NCI-H226 (cell line): ENCODE results near the gene KIF3C.
"Not testable (repeated sequence)": the region's sequence is repeated elsewhere in the genome, so short reads cannot be mapped to it uniquely, and the experiment has no call there.

Experiments used
- DNase-seq: peaks from one replicate; pipeline ENCODE4 v3.0.0-alpha.2; 2015

KIF3C gene

DNA sequence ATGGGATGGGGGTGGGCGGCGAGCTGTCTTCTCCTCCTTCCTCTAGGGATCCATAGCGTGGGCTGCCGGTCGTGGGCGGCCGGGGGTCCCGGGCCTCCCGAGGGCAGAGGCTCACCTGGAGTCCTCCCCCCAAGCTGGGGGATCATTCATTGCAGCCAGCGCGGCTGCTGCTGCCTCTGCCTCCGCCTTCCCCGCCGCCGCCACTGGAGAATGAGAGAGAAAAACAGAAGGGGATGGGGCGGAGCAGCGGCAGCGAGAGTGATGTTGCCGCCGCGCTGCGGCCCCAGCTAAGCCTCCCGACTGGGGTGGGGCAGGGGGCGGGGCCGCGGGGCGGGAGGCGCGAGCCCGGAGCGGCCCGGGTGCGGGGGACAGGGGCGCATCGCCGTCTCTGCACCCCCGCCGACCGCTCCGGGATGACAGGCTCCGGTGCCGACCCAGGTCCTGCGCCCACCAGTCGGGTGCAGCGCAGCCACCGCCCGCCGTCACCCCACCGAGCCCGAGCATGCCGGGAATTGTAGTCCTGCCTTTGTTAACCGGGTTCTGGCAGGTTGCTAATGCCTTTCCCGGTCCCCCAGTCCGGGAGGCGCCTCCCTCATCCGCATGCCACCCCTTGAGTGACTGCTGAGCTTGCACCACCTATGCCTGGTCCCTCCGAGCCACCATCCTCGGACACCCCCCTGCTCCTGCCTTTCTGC, at the start of gene KIF3C:
Gene KIF3C (minus strand): TSS at position 225 of the 695 bp plus-strand sequence. CDS start 580 bp downstream, outside the sequence.
- peak; percentile 63 for DNase-seq

DNA sequence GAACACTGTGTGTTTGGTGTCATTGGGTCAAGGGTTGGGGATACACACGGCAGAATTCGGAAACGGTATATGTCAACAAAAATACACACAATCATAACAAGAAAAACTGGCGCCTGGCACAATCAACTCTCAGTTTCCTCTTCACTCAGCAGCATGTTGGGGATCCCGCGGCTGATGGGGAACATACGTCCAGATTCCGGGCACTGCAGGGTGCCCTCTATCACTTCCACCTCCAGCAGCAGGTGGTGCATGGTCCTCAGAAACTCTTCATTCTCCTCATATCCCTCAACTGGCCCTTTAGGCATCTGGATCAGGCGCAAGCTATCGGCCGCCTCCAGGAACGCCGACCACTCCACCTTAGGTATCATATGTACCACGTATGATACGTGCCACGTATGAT, 45.8 kb upstream of the KIF3C start:
- not testable (repeated sequence) for DNase-seq

DNA sequence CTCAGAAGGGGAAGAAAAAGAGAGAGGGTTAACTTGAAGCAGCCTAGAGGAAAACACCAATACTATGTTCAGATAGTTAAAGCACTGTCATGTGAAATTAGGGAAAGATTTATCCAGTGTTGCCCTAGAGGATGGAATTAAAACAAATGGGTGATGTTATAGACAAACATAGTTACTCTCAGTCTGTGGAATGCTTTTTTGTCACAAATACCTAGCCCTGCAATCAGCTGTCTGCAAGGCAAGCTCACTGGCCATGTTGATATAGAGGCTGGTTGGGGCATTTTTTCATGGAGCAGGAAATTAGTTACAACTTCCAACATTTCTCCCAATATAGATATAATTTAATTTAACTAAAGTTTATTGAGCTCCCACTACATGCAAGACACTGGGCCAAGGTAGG, 43.2 kb upstream of the KIF3C start:
- no peak for DNase-seq

DNA sequence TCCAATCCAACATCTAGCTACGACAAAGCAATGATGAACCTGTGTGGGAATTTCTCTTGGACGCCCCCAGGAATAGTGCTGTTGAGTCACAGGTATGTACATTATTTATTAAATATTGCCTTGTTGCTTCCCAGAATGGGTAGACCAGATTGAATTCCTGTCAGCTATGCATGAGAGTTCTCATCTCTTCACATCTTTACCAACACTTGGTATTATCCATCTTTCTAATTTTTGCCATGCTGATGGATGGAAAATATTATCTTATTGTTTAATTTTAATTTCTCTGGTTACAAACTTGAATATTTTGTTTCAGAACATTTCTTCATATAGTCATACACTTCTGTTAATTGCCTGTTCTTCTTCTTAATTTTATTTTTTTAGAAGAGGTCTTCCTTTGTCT, 42.0 kb upstream of the KIF3C start:
- no peak for DNase-seq

DNA sequence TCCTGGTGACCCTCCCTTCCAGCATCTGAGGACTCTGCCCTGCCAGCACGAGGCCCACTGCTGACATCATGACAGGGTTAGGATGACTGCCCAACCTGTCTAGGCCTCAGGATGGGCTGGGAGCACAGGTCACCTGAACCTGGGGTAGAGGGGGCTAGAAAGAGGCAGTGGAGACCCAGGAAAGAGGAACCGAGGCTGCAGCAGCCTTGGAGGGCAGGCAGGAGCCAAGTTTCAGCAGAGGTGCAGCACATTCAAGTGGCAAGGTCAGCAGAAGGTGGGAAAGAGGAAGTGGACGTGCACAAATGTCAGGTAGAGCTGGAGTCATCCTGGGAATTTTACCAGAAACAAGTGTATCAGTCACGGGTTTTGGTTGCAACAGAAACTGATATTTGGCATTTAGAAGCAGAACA, 37.9 kb upstream of the KIF3C start:
- no peak for DNase-seq

DNA sequence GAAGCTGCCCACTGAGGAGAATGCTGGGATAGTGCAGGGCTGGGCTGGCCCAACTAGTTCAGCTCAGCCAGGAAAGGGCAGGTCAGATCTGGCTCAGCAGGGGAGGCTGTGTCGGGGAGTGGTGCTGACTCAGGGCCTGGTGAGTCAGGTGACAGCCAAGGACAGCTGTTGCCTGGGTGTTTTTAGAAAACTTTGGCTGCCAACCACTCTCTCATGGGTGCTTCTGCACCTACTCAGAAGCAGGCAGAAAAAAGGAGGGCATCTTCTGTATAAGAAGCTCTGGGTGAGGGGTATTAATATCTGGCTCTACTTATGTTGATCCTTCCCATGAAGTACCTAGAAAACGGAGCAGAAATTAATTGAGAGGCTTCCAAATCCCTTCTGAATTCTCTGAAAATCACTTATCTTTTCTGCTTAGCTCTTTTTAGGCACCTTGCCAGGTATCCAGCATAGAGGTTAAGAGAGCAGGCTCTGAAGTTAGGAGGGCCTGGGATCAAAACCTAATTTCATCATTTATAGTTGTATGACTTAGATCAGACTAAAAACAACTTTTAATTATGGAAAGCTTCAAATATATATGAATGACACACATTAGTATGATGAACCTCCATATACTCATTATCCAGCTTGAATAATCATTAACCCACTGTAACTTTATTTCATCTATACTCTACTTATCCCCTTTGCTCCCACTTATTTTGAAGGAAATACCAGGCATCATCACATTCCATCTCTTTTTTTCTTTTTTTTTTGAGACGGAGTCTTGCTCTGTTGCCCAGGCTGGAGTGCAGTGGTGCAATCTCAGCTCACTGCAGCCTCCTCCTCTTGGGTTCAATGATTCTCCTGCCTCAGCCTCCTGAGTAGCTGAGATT, 36.1 kb upstream of the KIF3C start:
- peak; percentile 95 for DNase-seq

DNA sequence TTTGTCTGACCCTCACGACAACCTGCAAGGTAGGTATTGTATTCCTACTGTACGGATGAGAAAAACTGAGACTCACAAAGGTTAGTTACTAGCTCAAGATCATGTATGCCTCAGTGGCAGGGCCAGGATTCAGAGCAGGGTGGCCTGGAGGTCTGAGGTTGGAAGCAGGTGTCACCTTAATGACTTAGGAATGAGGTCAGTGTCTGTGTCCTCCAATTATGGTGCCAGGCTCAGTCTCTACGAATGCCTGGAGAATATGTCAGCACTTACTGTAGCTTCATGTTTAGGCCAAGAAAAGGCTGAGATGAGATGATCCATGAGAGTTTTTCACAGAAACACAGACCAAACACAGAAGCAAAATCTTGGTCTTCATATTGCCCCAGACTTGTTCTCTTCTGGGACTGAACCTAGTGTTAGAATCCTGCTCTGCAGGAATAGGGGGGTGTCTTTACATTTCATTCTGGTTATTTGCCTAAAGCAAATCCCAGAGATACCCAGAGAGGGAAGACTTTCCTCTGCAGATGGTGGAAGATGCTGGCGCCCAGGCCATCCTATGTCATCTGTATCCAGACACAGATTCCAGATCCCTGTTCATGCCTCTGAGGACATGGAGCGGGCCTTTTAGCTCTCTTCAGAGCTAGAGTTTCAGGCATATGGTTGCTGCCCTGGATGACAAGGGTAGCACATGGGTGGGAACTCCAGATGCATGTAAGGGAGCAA, 35.3 kb upstream of the KIF3C start:
- DNase-seq, result no peak

DNA sequence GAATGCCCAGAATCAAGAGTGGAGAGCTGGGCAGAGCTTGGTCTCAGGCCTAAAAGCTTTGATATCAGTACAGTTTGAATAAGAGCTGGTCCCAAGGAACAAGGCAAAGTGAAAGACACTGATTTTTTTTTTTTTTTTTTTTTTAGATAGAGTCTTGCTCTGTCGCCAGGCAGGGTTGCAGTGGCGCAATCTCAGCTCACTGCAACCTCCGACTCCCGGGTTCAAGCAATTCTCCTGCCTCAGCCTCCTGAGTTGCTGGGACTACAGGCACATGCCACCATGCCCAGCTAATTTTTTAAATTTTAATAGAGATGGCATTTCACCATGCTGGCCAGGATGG, 34.4 kb upstream of the KIF3C start:
- DNase-seq, result not testable (repeated sequence)

DNA sequence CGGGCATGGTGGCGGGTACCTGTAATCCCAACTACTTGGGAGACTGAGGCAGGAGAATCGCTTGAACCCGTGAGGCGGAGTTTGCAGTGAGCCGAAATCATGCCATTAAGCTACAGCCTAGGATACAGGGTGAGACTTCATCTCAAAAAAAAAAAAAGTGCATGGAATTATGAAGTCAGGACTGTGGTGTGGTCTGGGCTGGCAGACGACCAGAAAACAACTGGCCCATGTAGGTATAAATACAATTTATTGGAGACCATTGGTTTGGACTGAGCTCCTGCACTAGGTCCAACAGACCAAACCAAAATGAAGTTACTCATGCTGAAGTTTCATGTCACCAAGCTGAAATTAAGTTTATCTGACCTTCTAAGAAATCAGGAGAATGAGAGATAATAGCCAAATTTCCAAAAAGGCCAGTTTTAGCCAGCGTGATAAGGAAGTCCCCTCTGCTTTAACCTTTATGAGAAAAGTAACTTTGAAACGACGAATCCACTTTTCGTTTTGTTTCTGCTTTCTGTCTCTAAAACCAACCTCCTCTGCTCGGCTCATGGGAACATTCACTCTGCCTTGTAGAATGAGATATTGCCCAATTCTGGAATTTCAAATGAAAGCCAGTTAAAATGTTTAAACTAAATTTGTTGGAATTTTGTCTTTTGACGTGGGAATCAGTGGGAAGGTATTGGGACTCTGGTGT, 33.9 kb upstream of the KIF3C start:
- no peak for DNase-seq

DNA sequence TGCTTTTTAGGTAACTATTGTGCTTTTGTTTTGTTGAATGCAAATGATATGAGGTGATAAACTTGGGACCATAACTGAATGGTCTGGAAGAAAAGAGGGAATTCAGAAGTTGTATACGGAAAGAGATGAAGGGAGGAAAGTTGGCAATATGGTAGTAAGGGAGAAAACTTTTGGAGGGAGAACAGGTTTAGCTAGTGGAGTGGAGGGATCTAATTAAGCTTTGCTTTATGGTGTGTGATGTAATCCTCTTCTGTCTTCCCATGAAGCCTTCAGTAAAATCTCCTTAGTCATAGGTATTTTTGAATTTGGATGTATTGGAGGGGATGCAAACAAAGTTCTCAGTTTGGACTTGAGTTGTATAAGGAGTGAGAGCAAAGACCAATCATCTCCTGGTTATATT, 31.4 kb upstream of the KIF3C start:
- no peak for DNase-seq

DNA sequence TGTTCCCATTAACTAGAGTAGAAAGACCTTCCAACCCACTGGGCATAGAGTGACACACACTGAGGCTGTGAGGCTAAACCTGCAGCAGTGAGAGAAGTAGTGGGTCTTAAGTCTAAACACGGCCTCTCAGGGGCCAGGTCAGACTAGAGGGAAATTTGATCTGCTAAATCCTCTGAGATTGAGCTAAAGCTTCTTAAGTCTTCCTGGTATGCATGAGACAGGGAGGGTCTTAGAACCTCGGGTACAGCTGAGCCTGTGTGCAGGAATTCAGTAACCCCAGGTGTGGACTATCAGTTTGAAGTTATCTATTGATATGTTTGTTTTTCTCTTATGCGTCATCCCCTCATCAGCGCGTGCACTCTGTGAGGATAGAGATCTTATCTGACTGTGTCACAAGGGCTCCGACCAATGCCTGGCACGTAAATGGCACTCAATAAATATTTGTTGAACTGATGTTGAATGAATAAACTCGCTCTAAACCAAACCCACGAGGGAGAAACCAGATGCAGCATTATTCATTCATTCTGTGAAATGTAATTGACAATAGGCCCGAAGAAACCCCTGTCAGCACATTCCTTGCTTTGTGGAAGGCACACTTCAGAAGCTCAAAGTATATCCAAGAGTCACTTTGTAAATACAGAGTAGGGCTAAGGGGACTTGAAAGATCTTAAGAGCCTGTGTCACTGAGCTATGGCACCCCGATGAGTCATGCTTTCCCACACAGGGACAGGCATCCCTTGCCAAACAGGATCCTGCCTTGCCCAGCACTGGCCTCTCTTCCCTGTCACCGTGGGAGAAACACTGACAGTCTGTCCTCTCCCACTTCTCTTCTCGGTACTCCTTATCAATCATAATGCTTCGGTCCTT, 29.9 kb upstream of the KIF3C start:
- DNase-seq, result no peak

DNA sequence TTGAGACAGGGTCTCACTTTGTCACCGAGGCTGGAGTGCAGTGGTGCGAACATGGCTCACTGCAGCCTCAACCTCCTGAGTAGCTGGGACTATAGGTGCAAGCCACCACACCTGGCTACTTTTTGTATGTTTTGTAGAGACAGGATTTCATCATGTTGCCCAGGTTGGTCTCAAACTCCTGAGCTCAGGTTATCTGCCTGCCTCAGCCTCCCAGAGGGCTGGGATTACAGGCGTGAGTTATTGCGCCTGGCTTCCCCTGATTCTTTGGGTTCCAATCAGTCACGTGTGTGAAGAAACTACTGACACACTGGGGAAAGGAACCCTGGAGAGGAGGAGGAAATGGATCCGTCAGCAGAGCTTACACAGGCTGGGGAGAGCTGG, 29.3 kb upstream of the KIF3C start:
- DNase-seq, result no peak

DNA sequence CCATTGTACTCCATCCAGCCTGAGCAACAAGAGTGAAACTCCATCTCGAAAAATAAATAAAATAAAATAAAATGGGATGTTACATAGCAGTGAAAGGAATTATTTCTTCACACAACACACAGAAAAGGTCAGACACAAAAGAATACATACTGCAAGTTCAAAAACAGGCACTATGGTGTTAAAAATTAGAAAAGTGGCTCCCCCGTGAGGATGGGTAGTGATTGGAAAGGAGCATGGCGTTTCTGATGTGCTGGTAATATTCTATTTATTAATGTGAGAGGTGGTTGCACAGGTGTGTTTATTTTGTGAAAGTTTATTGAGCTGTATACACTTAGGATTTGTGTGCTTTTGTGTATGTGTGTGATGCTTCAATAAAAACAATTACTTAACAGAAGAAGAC, 28.6 kb upstream of the KIF3C start:
- no peak for DNase-seq

DNA sequence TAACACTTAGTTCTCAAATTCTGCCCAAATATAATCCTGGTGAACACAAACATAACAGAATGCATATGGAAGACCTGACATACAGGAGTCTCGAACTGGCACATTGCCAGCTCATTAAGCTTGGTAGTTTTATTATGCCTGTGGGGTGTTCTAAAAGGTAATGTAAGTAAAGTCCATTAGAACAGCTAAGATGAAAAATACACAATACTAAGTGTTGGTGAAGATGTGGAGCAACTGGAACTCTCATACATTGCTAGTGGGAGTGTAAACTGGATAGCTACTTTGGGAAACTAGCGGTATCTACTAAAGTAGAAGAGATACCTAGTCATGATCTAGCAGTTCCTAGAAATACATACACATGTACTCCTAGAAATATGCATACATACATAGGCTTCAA, 27.3 kb upstream of the KIF3C start:
- no peak for DNase-seq

DNA sequence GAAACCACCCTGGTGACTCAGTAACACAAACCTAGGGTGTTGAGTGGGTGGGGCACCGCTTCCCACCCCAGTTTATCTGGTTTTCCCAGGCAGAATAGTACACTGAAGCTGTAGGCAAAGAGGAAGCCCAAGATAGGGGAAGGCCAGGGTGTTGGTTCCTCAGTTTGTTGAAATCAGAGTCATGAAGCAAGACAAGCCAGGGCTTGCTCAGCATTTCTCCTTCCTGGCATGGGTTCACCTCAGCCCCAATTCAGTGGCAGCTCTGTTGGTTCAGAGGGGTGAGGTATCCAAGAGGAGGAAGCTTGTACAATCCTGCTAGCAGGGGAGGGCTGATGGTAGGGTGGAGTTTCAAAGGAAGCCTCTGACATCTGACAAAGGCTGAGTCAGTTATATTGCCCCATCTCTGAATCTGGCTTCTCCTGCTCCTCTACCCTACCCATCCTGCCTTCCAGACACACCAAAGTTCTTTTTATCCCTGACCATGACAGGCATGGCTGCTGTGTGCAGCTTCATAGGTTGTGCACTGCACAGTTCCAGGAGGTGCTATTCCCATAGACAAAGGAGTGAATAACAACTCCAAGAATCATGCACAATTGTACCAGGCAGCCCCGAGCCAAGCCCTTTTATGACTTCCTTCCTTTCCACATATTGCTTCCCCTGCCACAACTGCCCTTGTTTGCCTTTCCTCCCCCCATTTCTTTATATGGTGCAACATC, 26.7 kb upstream of the KIF3C start:
- peak; percentile 92 for DNase-seq

DNA sequence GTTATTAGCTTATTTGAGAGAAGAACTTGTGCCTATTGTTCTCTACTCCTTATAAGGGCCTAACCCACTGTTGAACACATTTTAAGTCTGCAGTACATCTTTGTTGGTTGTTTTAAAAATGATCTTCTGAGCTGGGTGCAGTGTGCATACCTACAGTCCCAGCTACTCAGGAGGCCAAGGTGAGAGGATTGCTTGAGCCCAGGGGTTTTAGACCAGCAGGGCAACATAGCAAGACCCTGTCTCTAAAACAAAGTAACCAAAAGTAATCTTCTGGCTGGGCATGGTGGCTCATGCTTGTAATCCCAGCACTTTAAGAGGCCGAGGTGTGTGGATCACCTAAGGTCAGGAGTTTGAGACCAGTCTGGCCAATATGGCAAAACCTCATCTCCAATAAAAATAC, 25.8 kb upstream of the KIF3C start:
- no peak for DNase-seq

DNA sequence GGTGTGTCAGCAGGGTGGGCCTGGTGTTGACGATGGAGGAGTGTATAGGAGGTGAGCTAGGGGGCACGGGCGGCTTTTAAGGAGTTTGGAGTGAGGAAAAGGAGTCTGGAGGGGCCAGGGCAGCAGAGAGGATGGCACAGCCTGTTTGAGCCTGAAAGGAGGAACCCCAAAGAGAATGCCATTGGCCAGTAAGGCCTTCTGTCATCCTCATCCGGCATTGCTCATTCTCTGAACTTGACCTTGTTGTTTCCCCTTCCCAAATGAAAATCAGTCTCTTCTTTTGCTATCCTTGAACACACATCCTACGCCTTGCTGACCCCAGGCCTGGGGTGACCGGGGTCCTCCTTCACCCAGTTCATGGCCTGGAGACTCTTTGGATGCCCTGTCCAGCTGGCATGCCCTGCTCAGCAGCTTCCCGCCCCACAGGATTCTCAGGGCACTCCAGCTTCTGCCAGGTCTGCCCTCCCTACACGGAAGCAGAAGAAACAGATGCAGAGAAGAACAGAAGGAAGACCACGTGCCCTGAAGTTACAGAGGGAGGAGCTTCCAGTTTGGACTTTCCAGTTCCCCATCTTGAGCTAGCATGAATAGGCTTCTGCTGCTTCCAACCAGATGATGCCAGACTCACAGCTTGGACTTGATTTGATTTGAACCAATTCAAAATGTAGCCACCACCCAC, 20.5 kb upstream of the KIF3C start:
- DNase-seq, result no peak

DNA sequence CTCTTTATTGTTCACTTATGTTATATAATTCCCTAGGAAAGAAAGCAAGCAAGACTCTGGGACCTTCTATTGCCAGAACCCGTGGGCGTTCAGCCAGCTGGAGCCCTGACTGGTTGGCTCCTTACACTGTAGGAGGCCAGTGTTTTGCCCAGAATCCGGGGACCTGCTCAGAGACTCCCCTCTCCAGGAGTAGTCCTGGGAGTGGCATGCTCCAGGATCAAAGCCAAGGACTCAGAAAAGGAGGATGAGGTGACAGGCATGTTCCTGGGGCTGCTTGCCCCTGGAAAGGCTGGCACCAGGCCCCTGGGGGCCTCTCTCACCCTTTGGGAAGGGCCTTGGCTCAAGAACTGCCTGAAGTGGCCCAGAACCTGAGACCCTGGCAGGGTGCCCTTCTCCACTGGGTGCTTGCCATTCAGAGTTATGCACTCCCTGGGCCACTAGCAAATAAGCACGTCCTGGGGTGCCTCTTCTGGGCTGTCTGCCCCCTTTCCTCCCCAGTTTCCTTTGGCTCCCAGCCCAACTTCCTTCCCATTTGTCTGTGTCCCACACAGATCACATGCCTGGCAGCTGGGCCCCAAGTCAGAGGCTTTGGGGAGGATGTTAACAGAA, 19.6 kb upstream of the KIF3C start:
- no peak for DNase-seq

DNA sequence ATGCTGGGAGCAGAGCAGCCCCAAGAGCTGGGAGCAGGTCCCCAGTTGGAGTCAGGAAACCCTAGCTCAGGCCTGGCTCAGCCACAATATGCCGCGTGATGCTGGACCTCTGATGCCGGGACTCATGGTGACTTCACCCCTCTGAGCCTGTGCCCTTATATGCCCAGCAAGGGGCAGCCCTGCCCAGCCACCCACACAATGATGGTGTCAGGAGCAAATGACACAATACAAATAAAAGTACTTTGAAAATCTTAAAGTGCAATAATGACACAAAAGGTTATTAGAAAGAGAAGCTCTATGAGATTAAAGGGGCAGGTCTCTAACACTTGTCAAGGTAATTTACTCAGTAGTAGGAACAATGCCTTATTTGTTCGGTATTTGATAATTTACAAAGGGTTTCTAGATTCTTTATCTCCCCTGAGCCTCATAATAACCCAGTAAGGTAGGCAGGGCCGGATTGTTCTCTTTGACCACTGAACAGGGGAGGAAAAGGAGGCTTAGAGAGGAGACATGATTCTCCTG, 18.3 kb upstream of the KIF3C start:
- DNase-seq, result no peak

DNA sequence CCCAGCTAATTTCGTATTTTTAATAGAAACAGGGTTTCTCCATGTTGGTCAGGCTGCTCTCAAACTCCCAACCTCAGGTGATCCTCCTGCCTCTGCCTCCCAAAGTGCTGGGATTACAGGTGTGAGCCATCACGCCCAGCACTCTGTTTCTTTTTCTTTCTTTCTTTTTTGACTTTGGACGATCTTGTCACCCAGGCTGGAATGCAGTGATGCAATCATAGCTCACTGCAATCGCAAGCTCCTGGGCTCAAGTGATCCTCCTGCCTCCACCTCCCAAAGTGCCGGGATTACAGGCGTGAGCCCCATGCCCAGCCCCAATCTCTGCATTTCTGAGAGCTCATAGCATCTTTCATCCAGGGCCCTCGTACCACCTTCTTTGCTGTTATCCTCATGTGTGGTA, 17.1 kb upstream of the KIF3C start:
- DNase-seq, result not testable (repeated sequence)
